Measurements from ENCODE around the gene WWTR1. TPM values are rescaled to one million over a fixed set of nuclear protein-coding genes. Genes with fewer than 3 reads are reported as not detected.

Gene WWTR1
- total and polyA plus RNA-seq, 4 donors = 4.5 to 11.8 (median 9.0) TPM

GRCh38 chr3:149548669-149549065, 109.2 kb downstream of the WWTR1 start (continued):
- no peak for TF ChIP-seq CTCF (IDR thresholded peaks at IDR 0.05; ENCODE audit: low read depth, low read length, missing input control)
- TF ChIP-seq SP1 (IDR thresholded peaks at IDR 0.05) = no peak
- no peak for TF ChIP-seq TAF1 (conservative IDR thresholded peaks at IDR 0.05)
- TF ChIP-seq JUND (IDR thresholded peaks at IDR 0.05) = no peak
- TF ChIP-seq RXRA (IDR thresholded peaks at IDR 0.05) = no peak
- TF ChIP-seq FOXA1 (IDR thresholded peaks at IDR 0.05) = no peak

GRCh38 chr3:149547954-149548668, 109.7 kb downstream of the WWTR1 start:
- peak overlapping the region; percentile 29 to 45 (median 34) for H3K4me3 ChIP-seq (ENCODE audit: low read depth in 1 of 3, low read length in 3 of 3)
- peaks cover 1 to 19% (median 7%) of the 10 kb centered on the region in 4 donors for H3K4me1 ChIP-seq (ENCODE audit: control insufficient read depth in 4 of 4, insufficient read depth in 4 of 4, low read length in 3 of 4)
- H3K9ac ChIP-seq (ENCODE audit: low read depth in 1 of 2, low read length in 2 of 2) = no peak overlapping the region
- no peaks in the 10 kb centered on the region for H3K36me3 ChIP-seq (ENCODE audit: control insufficient read depth in 4 of 4, insufficient read depth in 3 of 4, low read depth in 1 of 4, low read length in 3 of 4)
- peak overlapping the region; percentile 55 to 69 for H3K27ac ChIP-seq (ENCODE audit: low read depth in 1 of 2, low read length in 2 of 2)
- no peaks in the 10 kb centered on the region for H3K27me3 ChIP-seq (ENCODE audit: control insufficient read depth in 4 of 4, insufficient read depth in 4 of 4, low read length in 3 of 4)
- H3K9me3 ChIP-seq (ENCODE audit: control insufficient read depth in 4 of 4, low read length in 3 of 4) = no peaks in the 10 kb centered on the region
- DNase-seq (ENCODE audit: low spot score) = peak; percentile 35
- 37% methylated on average over 13 of the region's 13 CpGs for WGBS
- TF ChIP-seq, protein P1, sequence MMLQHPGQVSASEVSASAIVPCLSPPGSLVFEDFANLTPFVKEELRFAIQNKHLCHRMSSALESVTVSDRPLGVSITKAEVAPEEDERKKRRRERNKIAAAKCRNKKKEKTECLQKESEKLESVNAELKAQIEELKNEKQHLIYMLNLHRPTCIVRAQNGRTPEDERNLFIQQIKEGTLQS (IDR thresholded peaks at IDR 0.05) = peak; percentile 17
- TF ChIP-seq MAX (IDR thresholded peaks at IDR 0.05) (no peak), REST (IDR thresholded peaks at IDR 0.05) (peak; percentile 24), NR2F2 (IDR thresholded peaks at IDR 0.05) (no peak), SP1 (IDR thresholded peaks at IDR 0.05) (peak; percentile 63), JUND (IDR thresholded peaks at IDR 0.05) (peak; percentile 23 to 47), RXRA (IDR thresholded peaks at IDR 0.05) (peak; percentile 68 to 74), YY1 (IDR thresholded peaks at IDR 0.05) (peak; percentile 57), HNF4A (conservative IDR thresholded peaks at IDR 0.05) (peak; percentile 32 to 53)
- TF ChIP-seq, protein P2, sequence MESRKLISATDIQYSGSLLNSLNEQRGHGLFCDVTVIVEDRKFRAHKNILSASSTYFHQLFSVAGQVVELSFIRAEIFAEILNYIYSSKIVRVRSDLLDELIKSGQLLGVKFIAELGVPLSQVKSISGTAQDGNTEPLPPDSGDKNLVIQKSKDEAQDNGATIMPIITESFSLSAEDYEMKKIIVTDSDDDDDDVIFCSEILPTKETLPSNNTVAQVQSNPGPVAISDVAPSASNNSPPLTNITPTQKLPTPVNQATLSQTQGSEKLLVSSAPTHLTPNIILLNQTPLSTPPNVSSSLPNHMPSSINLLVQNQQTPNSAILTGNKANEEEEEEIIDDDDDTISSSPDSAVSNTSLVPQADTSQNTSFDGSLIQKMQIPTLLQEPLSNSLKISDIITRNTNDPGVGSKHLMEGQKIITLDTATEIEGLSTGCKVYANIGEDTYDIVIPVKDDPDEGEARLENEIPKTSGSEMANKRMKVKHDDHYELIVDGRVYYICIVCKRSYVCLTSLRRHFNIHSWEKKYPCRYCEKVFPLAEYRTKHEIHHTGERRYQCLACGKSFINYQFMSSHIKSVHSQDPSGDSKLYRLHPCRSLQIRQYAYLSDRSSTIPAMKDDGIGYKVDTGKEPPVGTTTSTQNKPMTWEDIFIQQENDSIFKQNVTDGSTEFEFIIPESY (IDR thresholded peaks at IDR 0.05) = no peak

All from liver (tissue), 9 donors.